ENCODE results near the gene ARHGEF16. TPM values are rescaled to one million over a fixed set of nuclear protein-coding genes. Genes with fewer than 3 reads are reported as not detected.

The ARHGEF16 gene
- total RNA-seq, 2 experiments from 2014 or later = 0.21 TPM; not detected in 1

DNA sequence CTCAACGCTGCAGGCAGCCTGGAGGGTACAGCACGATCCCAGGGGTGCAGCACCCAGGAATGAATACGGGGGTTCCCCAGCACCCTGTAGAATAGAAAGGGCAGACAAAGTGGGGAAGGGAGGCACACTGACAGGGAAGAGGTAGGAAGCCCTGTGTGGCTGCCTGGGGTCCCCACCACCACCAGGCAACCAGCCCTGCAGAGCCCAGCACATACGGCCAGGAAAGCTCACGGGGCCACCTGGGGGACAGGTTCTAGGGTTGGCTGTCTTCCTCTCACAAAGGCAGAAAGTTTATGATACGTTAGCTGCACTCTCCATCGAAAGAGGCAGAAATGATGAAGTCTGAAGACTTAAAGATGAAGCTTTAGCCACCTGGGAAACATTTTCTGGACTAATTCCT is 52.5 kb downstream of the ARHGEF16 start:
- ChIA-PET POLR2A (no interaction called here), CTCF (interaction anchor here (1.4 kb wide), 1 partner anchor 12 kb away, joined by 4 read pairs; no protein-coding TSS in a partner anchor)

GRCh38 chr1:3507636-3508275 is 53.3 kb downstream of the ARHGEF16 start:
- ChIA-PET CTCF (no interaction called here), POLR2A (no interaction called here)

DNA sequence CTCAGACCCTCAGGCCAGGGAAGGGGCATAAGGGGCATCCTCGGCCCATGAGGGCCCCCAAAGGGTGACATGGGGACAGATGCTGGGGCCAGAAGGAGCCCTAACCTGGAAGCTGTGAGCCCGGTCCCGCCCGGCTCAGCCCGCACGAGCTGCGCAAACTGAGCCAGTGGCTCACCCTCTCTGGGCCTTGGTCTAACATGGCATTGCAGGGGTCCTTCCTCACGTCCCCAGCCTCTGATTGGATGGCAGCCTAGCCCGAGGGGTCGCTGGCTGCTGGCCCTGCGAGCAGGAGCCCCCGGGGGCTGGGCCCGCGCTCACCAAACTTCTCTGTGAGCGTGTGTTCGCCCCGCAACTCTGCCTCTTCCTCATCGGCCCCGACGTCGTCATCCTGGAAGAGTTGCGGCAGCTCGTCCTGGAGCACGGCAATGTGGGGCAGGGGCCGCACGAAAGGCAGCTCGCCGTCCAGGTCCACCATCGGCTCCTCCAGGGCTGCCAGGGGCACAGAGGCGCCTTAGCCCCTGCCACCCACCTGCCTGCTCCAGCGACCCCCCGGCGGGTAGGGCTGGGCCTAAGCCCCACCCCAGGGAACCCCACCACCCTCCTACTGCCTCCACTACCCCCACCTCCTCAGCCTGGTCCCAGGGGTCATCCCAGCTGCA is 54.4 kb downstream of the ARHGEF16 start:
- CTCF ChIA-PET = no interaction called here

DNA sequence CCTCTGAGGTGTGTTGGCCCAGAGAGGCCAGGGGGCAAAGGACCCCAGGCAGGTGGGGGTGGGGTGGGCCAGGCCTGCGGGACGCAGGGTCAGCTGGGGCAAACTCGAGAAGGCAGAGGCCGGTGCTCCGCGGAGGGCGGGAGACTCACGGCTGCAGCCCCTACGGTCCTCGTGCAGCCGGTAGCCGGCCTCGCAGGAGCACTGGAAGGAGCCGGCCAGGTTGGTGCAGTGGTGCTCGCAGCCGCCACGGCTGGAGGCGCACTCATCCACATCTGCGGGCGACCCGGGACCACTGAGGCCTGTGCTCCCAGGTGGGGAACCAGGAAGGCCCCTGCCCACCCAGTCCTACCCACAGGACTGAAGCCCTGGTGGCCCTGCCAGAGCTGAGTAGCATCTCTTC is 55.3 kb downstream of the ARHGEF16 start:
- CTCF ChIA-PET = no interaction called here
- POLR2A ChIA-PET = no interaction called here

More for the DNA sequence above, 54.4 kb downstream of the ARHGEF16 start:
- POLR2A ChIA-PET = no interaction called here

GRCh38 chr1:3510136-3510955 is 55.9 kb downstream of the ARHGEF16 start:
- POLR2A ChIA-PET = no interaction called here
- CTCF ChIA-PET = no interaction called here

GRCh38 chr1:3510956-3511250 is 56.4 kb downstream of the ARHGEF16 start:
- ChIA-PET CTCF (no interaction called here), POLR2A (no interaction called here)

DNA sequence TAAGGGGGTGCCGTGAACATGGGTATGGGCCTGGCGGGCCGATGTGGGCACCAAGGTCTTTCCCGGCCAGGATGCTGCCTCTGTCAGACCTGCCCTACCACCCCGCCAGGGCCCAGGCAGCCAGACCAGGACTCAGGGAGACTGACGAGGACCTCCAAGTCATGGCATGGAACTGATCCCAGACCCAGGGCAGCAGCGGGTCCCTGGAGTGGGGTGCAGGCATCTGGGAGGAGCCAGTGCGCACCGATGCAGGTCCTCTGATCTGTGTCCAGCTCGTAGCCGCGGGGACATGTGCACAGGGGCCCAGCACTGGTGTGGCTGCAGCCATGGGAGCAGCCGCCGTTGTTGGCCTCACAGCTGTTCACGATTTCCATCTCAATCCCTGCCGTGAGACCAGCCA is 56.8 kb downstream of the ARHGEF16 start:
- CTCF ChIA-PET = no interaction called here
- POLR2A ChIA-PET = no interaction called here

- POLR2A ChIA-PET = no interaction called here
- CTCF ChIA-PET = no interaction called here
Measured at GRCh38 chr1:3511856-3512255, 57.4 kb downstream of the ARHGEF16 start.

DNA sequence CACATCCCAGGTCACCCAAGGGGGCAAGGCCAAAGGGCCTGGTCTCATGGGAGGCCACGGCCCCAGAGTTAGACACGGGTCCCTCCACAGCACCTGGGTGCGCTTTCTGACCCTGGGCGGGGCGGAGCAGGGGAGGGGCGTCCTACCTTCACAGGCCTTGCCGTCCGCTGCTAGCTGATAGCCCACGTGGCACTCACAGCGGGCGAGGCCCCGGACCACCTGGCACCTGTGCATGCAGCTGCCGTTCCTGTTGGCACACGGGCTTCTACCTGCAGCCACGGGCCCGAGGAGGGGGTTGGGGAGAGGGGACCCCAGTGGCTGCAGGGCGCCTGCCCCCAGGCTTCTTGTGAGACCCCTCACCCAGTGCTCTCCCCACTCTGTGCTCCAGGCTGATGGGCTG is 59.9 kb downstream of the ARHGEF16 start:
- ChIA-PET CTCF (no interaction called here), POLR2A (no interaction called here)

DNA sequence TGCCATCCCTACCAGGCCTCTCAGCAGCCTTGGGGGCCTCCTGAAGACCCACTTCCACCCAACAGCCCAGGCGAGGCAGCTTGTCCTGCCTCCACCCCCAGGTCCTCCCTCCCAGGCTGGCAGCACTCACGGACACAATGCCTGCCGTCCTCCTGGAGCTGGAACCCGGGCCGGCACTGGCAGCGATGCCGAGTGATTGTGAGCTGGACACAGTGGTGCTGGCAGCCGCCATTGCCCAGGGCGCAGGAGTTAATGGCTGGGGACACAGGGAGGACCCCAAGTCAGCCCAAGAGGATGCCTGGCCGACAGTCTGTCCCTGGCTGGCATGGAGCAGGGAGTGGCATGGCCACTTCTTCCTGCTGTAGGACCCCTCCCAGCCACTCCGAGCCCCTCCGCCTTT is 60.8 kb downstream of the ARHGEF16 start:
- POLR2A ChIA-PET = no interaction called here

DNA sequence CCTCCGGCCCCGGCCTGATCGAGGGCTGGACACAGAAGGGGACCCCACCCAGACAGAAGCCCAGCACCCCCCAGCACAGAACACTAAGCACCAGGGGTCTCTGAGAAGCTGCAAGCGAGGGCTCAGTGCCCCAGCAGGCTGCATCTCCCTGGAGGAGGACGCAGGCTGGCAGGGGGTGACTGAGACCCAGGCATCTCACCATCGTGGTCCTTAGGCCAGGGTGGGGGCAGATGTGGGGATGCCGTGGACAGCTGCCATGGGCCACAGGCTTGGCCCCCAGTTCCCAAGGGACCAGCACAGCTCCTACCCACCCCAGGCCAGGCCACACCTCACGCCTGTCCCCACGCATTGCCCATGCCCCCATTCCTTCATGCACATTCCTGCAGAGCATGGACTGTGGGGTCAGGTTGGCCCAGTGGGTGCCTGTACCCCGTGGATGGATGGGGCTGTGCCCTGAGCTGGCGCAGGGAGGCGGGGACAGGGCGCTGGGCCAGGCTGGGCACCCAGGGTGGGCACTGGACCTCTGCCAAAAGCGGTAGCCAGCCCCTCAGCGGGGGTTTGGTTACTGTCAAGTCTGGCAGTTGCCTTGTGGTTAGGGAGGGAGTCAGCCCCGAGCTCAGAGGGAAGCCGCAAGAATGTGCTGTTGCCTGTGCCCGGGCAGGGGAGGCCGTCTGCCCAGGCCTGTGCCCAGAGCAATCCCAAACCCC is 61.5 kb downstream of the ARHGEF16 start:
- CTCF ChIA-PET = no interaction called here

More for the DNA sequence above, 60.8 kb downstream of the ARHGEF16 start:
- CTCF ChIA-PET = no interaction called here

GRCh38 chr1:3516481-3516869 is 62.0 kb downstream of the ARHGEF16 start:
- CTCF ChIA-PET = no interaction called here

More for the DNA sequence above, 61.5 kb downstream of the ARHGEF16 start:
- POLR2A ChIA-PET = no interaction called here

GRCh38 chr1:3516911-3517675 is 62.6 kb downstream of the ARHGEF16 start:
- CTCF ChIA-PET = interaction anchor here (1.3 to 1.6 kb wide), 2 partner anchors 13 to 26 kb away, joined by 4 to 7 read pairs; no protein-coding TSS in a partner anchor

More at GRCh38 chr1:3516481-3516869, 62.0 kb downstream of the ARHGEF16 start:
- POLR2A ChIA-PET = no interaction called here

DNA sequence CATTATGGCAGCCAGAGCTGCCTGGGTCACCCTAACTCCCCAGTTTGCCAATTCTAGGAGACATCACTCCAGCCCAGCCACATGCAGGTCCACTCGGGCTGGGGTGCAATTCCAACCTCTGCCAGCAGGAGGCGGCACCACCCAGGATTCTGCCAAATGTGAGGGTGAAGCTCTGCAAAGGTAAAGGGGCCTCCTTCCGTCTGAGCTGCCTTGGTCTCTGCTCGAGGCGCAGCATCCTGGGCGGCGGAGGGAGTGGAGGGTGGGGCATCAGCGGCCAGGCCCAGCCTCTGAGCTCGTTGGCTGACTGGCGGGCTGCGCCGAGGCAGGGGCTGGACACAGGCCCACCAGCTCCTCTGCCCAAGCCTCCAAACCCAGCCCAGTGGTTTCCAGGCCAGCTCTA is 63.8 kb downstream of the ARHGEF16 start:
- CTCF ChIA-PET = interaction anchor here (0.6 to 1.7 kb wide), 8 partner anchors 12 to 102 kb away, joined by 3 to 11 read pairs (median 4); no protein-coding TSS in a partner anchor
- POLR2A ChIA-PET = no interaction called here

More at GRCh38 chr1:3516911-3517675, 62.6 kb downstream of the ARHGEF16 start:
- POLR2A ChIA-PET = no interaction called here

- POLR2A ChIA-PET = no interaction called here
- CTCF ChIA-PET = interaction anchor here (0.6 to 1.7 kb wide), 8 partner anchors 11 to 101 kb away, joined by 3 to 11 read pairs (median 4); no protein-coding TSS in a partner anchor
Measured at GRCh38 chr1:3518756-3519155, 64.3 kb downstream of the ARHGEF16 start.

GRCh38 chr1:3519301-3519885 is 64.9 kb downstream of the ARHGEF16 start:
- POLR2A ChIA-PET = no interaction called here
- CTCF ChIA-PET = interaction anchor here (1.2 to 1.7 kb wide), 4 partner anchors 10 to 66 kb away, joined by 3 to 8 read pairs (median 4); no protein-coding TSS in a partner anchor

GRCh38 chr1:3520419-3521378 is 66.2 kb downstream of the ARHGEF16 start:
- CTCF ChIA-PET = no interaction called here

DNA sequence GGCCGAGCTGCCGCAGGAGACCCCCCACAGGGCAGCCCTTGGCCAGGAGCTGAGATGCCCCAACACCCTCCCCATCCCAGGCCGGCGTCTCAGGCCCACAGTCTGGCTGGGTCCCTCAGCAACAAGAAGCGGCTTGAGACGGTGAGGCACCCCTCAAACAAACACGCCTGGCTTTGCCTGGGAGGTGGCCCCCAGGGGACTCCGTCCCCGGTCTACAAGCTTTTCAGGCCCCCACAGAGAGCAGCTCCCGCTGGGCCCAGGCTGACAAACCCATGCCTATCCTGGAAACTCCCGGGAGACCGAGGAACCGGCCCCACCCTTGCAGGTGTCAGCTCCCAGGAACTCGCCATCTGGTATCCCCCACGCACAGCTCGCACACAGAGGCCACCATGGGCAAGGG is 67.0 kb downstream of the ARHGEF16 start:
- POLR2A ChIA-PET = no interaction called here

More at GRCh38 chr1:3520419-3521378, 66.2 kb downstream of the ARHGEF16 start:
- POLR2A ChIA-PET = no interaction called here

More for the DNA sequence above, 67.0 kb downstream of the ARHGEF16 start:
- CTCF ChIA-PET = no interaction called here
